Vagina (tissue), 2 donors: ENCODE measurements around the gene MEG3.

Source experiments
- CTCF ChIP-seq, 3 experiments: fragments of 450-650 bp in 2 of 3; fragments of 200-600 bp in 1 of 3; sonication (generic) in 1 of 3; IDR thresholded peaks; one replicate each; pipeline ENCODE4 v1.5.1; 2017 to 2019; ENCODE audit warnings: antibody characterized with exemption in 3 of 3, mild to moderate bottlenecking in 2 of 3, moderate library complexity in 2 of 3
- POLR2A ChIP-seq, 2 donors: fragments of 450-650 bp; IDR thresholded peaks; one replicate each; pipeline ENCODE4 v1.6.1; 2017; ENCODE audit warnings: antibody characterized with exemption in 2 of 2, mild to moderate bottlenecking in 2 of 2, moderate library complexity in 2 of 2
- POLR2AphosphoS5 ChIP-seq, 2 donors: sonication (generic); formaldehyde crosslinking; IDR thresholded peaks; one replicate each; pipeline ENCODE4 v1.9.0; 2017; ENCODE audit warnings: antibody characterized with exemption in 2 of 2, mild to moderate bottlenecking in 2 of 2, low read depth in 1 of 2; ENCODE audit not compliant: insufficient read depth in 1 of 2

- TF ChIP-seq CTCF (IDR thresholded peaks at IDR 0.05) (no peak), POLR2AphosphoS5 (IDR thresholded peaks at IDR 0.05; ENCODE audit: insufficient read depth in 1 of 2, low read depth in 1 of 2) (no peak), POLR2A (IDR thresholded peaks at IDR 0.05) (no peak)
These were observed 73.3 kb downstream of the MEG3 start for GRCh38 chr14:100898935-100899883.
